Measurements from ENCODE around the gene HYCC2.
"Not testable (repeated sequence)": the region's sequence is repeated elsewhere in the genome, so short reads cannot be mapped to it uniquely, and the experiment has no call there.

Gene HYCC2

DNA sequence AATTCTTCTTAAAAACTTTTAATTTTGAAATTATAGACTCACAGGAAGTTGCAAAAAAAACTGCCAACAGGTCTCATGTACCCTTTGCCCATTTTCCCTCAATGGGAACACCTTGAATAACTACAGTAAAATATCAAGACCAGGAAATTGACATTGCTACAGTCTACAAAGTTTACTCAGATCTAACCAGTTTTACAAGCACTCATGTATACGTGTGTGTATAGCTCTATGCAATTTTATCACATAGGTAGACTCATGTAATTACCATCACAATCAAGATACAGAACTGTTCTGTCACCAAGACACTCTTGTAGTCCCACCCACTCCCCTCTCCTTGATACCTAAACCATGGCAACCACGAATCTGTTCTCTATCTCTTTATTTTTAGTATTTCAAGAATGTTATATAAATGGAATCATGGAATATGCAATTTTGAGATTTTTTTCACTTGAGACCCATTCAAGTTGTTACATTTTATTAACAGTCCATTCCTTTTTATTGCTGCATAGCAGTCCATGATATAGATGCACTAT lies 6.6 kb downstream of the HYCC2 start:
- H3K36me3 ChIP-seq (ENCODE audit: insufficient read depth, low read depth, low read length), result no peaks in the 10 kb centered on the region
- no peaks in the 10 kb centered on the region for H3K4me1 ChIP-seq (ENCODE audit: insufficient read depth, low read length)
- no peak overlapping the region for H3K27ac ChIP-seq (ENCODE audit: low read length)
- no peak overlapping the region for H3K4me3 ChIP-seq (ENCODE audit: low read length)
- H3K9me3 ChIP-seq (ENCODE audit: insufficient read depth, low read depth, low read length), result no peaks in the 10 kb centered on the region
- H3K9ac ChIP-seq (ENCODE audit: low read depth, low read length), result no peak overlapping the region
- no peaks in the 10 kb centered on the region for H3K27me3 ChIP-seq (ENCODE audit: insufficient read depth, low read length)

DNA sequence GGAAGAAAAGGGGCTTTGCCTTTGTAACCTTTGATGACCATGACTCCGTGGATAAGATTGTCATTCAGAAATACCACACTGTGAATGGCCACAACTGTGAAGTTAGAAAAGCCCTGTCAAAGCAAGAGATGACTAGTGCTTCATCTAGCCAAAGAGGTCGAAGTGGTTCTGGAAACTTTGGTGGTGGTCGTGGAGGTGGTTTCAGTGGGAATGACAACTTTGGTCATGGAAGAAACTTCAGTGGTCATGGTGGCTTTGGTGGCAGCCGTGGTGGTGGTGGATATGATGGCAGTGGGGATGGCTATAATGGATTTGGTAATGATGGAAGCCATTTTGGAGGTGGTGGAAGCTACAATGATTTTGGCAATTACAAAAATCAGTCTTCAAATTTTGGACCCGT lies 8.0 kb downstream of the HYCC2 start:
- not testable (repeated sequence) for H3K9me3 ChIP-seq (ENCODE audit: insufficient read depth, low read depth, low read length); H3K4me1 ChIP-seq (ENCODE audit: insufficient read depth, low read length); H3K36me3 ChIP-seq (ENCODE audit: insufficient read depth, low read depth, low read length); H3K27me3 ChIP-seq (ENCODE audit: insufficient read depth, low read length); H3K27ac ChIP-seq (ENCODE audit: low read length); H3K9ac ChIP-seq (ENCODE audit: low read depth, low read length); H3K4me3 ChIP-seq (ENCODE audit: low read length)

DNA sequence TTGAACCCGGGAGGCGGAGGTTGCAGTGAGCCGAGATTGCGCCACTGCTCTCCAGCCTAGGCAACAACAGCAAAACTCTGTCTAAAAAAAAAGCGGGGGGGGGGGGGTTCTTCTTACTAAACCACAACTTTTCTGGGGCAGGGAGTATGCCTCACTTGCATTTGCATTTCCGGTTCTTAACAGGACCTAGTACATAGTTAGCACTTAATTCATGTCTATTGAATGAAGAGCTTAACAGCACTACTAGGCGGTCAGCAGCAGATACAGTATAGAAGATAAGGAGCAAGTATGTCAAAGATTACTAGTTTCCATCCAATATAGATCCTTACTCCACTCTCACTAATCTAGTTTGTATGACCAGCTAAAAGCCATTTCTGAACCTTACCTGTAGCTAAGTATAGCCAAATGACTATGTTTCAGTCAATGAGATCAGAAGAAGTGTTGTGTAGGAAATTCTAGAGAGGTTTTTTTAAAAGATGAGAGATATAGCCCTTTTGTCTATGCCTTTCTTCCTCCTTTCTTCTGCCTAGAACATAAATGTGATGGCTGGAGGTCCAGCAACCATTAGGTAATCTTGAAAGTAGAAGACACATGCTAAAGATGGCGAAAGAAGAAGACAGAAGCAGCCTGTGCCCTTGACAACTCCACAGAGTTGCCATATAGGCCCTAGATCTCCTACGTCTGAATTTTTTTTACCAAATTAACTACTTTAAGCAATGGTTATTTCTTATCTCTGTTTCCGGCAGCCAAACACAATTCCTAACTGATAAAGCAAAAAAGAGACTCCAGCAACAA lies 11.3 kb downstream of the HYCC2 start:
- no peaks in the 10 kb centered on the region for H3K36me3 ChIP-seq (ENCODE audit: insufficient read depth, low read depth, low read length)
- no peak overlapping the region for H3K4me3 ChIP-seq (ENCODE audit: low read length)
- no peak overlapping the region for H3K9ac ChIP-seq (ENCODE audit: low read depth, low read length)
- no peaks in the 10 kb centered on the region for H3K27me3 ChIP-seq (ENCODE audit: insufficient read depth, low read length)
- no peaks in the 10 kb centered on the region for H3K9me3 ChIP-seq (ENCODE audit: insufficient read depth, low read depth, low read length)
- H3K4me1 ChIP-seq (ENCODE audit: insufficient read depth, low read length), result no peaks in the 10 kb centered on the region
- no peak overlapping the region for H3K27ac ChIP-seq (ENCODE audit: low read length)

DNA sequence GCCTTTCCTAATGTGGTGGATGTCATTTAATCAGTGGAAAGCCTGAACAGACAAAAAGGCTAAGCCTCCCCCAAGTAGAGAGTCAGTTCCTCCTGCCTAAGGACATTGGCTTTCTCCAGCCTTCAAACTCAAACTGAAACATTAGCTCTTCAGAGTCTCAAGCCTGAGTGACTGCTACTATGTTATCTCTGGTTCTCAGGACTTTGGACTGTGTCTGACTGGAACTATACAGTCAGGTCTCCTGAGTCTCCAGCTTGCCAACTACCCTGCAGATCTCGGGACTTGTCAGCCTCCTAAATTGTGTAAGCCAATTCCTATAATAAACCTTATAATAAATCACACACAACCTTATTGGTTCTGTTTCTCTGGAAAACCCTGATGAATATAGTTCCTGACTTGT lies 12.6 kb downstream of the HYCC2 start:
- no peaks in the 10 kb centered on the region for H3K36me3 ChIP-seq (ENCODE audit: insufficient read depth, low read depth, low read length)
- H3K27ac ChIP-seq (ENCODE audit: low read length), result no peak overlapping the region
- no peaks in the 10 kb centered on the region for H3K27me3 ChIP-seq (ENCODE audit: insufficient read depth, low read length)
- H3K9me3 ChIP-seq (ENCODE audit: insufficient read depth, low read depth, low read length), result no peaks in the 10 kb centered on the region
- H3K4me1 ChIP-seq (ENCODE audit: insufficient read depth, low read length), result no peaks in the 10 kb centered on the region
- no peak overlapping the region for H3K9ac ChIP-seq (ENCODE audit: low read depth, low read length)
- H3K4me3 ChIP-seq (ENCODE audit: low read length), result no peak overlapping the region

DNA sequence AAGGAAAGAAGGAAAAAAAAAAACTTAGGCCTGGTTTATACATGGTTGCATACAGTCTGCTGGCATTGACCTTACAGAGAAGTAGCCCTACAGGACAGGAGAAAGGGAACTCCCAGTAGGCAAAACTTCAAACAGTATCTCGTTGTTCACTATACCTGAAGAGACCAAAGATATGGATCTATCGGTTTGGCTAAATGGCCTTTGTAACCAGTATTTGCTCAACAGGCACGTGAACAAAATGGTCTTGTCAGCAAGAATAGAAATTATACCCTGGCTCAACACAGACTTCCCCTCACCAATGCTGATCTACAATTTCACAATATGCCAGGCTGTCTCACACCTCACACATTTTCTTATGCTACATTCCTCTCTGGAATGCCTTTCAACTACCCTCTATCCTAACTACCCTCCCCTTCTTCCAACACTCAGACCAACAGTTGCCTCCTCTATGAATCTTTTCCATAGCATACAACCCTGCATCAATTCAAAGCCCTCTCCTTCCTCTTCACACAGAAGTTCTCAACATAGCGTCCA lies 13.7 kb downstream of the HYCC2 start:
- no peaks in the 10 kb centered on the region for H3K36me3 ChIP-seq (ENCODE audit: insufficient read depth, low read depth, low read length)
- no peak overlapping the region for H3K9ac ChIP-seq (ENCODE audit: low read depth, low read length)
- H3K27ac ChIP-seq (ENCODE audit: low read length), result no peak overlapping the region
- no peaks in the 10 kb centered on the region for H3K9me3 ChIP-seq (ENCODE audit: insufficient read depth, low read depth, low read length)
- no peaks in the 10 kb centered on the region for H3K27me3 ChIP-seq (ENCODE audit: insufficient read depth, low read length)
- no peak overlapping the region for H3K4me3 ChIP-seq (ENCODE audit: low read length)
- H3K4me1 ChIP-seq (ENCODE audit: insufficient read depth, low read length), result no peaks in the 10 kb centered on the region

DNA sequence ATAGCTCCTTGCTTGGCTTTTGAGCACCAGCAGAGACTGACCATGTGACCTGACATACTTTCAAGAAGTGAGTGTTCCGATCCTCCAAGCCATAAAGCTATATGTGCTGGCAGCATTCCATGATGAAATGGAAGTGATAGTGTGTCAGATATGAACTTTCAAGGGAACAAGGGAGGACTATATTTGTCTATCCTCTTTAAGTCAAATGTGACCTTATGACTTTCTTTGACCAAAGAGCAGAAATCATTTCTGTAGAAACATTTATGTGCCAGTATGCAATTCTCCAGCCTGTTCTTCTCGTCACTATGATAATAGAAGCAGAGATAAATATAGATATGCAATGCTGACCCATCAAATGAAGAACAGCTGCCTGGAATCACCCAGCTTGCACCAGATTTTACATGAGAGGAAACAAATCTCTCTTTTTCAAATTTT lies 14.4 kb downstream of the HYCC2 start:
- Histone ChIP-seq H3K27me3 (ENCODE audit: insufficient read depth, low read length) (no peaks in the 10 kb centered on the region), H3K4me3 (ENCODE audit: low read length) (no peak overlapping the region), H3K27ac (ENCODE audit: low read length) (no peak overlapping the region), H3K9me3 (ENCODE audit: insufficient read depth, low read depth, low read length) (no peaks in the 10 kb centered on the region), H3K9ac (ENCODE audit: low read depth, low read length) (no peak overlapping the region), H3K36me3 (ENCODE audit: insufficient read depth, low read depth, low read length) (no peaks in the 10 kb centered on the region), H3K4me1 (ENCODE audit: insufficient read depth, low read length) (no peaks in the 10 kb centered on the region)

DNA sequence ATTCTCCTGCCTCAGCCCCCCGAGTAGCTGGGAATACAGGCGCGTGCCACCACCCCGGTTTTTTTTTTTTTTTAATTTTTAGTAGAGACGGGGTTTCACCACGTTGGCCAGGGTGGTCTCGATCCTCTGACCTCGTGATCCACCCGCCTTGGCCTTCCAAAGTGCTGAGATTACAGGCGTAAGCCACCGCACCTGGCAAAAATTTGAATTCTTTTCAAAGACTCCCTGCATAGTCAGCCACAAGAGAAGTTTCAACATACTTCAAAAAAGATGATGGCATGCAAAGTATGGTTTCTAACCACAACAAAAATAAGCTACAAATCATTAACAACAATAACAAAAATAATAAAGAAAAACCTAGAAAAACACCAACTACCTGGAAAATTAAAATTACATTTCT lies 22.0 kb downstream of the HYCC2 start:
- Histone ChIP-seq H3K27ac (ENCODE audit: low read length) (no peak overlapping the region), H3K36me3 (ENCODE audit: insufficient read depth, low read depth, low read length) (no peaks in the 10 kb centered on the region), H3K9me3 (ENCODE audit: insufficient read depth, low read depth, low read length) (no peaks in the 10 kb centered on the region), H3K4me1 (ENCODE audit: insufficient read depth, low read length) (no peaks in the 10 kb centered on the region), H3K9ac (ENCODE audit: low read depth, low read length) (no peak overlapping the region), H3K4me3 (ENCODE audit: low read length) (no peak overlapping the region), H3K27me3 (ENCODE audit: insufficient read depth, low read length) (no peaks in the 10 kb centered on the region)

DNA sequence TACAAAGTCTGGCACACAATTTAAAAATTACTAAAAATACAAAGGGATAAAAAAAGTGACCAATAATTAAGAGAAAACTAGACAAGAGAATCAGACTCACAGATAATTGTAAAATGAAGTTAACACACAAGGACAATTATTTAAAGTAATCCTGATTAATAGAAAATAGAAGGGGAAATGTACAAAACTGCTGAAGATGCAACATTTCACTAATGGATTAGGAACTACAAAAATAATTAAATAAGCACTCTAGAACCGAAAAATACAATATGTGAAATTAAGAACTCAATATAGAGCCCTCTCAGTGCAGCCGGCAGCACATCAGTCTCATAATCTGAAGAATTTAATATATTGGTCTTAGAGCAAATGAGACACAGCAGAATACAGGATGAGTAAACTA lies 24.6 kb downstream of the HYCC2 start:
- Histone ChIP-seq H3K4me3 (ENCODE audit: low read length) (no peak overlapping the region), H3K27ac (ENCODE audit: low read length) (no peak overlapping the region), H3K9ac (ENCODE audit: low read depth, low read length) (no peak overlapping the region), H3K36me3 (ENCODE audit: insufficient read depth, low read depth, low read length) (no peaks in the 10 kb centered on the region), H3K27me3 (ENCODE audit: insufficient read depth, low read length) (no peaks in the 10 kb centered on the region), H3K9me3 (ENCODE audit: insufficient read depth, low read depth, low read length) (no peaks in the 10 kb centered on the region), H3K4me1 (ENCODE audit: insufficient read depth, low read length) (no peaks in the 10 kb centered on the region)

DNA sequence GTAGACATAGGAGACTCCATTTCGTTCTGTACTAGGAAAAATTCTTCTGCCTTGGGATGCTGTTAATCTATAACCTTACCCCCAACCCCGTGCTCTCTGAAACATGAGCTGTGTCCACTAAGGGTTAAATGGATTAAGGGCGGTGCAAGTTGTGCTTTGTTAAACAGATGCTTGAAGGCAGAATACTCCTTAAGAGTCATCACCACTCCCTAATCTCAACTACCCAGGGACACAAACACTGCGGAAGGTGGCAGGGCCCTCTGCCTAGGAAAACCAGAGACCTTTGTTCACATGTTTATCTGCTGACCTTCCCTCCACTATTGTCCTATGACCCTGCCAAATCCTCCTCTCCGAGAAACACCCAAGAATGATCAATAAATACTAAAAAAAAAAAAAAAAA lies 28.4 kb downstream of the HYCC2 start:
- H3K27ac ChIP-seq (ENCODE audit: low read length); H3K4me1 ChIP-seq (ENCODE audit: insufficient read depth, low read length); H3K4me3 ChIP-seq (ENCODE audit: low read length); H3K36me3 ChIP-seq (ENCODE audit: insufficient read depth, low read depth, low read length); H3K27me3 ChIP-seq (ENCODE audit: insufficient read depth, low read length); H3K9me3 ChIP-seq (ENCODE audit: insufficient read depth, low read depth, low read length); H3K9ac ChIP-seq (ENCODE audit: low read depth, low read length): not testable (repeated sequence)

DNA sequence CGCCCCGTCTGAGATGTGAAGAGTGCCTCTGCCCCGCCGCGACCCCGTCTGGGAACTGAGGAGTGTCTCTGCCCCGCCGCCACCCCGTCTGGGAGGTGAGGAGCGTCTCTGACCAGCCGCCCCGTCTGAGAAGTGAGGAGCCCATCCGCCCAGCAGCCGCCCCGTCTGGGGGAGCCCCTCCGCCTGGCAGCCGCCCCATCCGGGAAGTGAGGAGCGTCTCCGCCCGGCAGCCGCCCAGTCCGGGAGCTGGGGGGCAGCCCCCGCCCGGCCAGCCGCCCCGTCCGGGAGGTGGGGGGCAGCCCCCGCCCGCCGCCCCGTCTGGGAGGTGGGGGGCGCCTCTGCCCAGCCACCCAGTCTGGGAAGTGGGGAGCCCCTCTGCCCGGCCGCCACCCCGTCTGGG lies 29.0 kb downstream of the HYCC2 start:
- not testable (repeated sequence) for H3K36me3 ChIP-seq (ENCODE audit: insufficient read depth, low read depth, low read length); H3K27ac ChIP-seq (ENCODE audit: low read length); H3K4me1 ChIP-seq (ENCODE audit: insufficient read depth, low read length); H3K9me3 ChIP-seq (ENCODE audit: insufficient read depth, low read depth, low read length); H3K27me3 ChIP-seq (ENCODE audit: insufficient read depth, low read length); H3K4me3 ChIP-seq (ENCODE audit: low read length); H3K9ac ChIP-seq (ENCODE audit: low read depth, low read length)

DNA sequence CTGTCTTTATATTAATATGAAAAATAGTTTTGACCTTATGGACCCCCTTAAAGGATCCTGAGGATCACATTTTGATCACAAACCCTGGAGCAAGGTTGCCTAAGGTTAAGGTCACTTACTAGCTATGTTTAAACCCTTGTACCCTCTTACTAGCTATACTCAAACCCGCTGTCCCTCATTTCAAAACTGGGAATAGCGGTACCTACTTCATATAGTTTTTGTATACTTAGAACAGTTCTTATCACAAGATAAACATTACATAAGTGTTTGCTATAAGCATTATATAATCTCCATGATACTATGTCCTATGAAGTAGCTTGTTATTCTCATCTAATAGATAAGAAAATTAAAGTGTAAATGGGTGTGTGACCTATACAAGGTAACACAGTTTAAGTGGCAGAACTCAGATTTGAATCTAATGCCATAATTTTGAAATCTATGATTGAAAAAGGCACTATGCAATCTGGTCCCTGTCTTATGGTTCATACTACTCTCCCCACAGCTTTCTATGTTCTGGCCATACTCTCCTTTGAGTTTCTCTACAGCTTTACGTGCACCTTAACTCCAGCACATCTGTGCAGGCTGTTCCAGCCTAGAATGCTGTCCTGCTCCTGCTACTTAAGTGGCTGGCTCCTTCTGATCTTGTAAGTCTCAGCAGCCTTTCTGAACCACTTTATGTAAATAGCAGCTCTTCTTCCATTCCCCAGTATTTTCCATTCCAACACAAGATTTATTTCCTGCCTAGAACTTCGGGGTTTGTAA lies 30.4 kb downstream of the HYCC2 start:
- Histone ChIP-seq H3K4me1 (ENCODE audit: insufficient read depth, low read length) (no peaks in the 10 kb centered on the region), H3K9ac (ENCODE audit: low read depth, low read length) (no peak overlapping the region), H3K9me3 (ENCODE audit: insufficient read depth, low read depth, low read length) (no peaks in the 10 kb centered on the region), H3K36me3 (ENCODE audit: insufficient read depth, low read depth, low read length) (no peaks in the 10 kb centered on the region), H3K27me3 (ENCODE audit: insufficient read depth, low read length) (no peaks in the 10 kb centered on the region), H3K4me3 (ENCODE audit: low read length) (no peak overlapping the region), H3K27ac (ENCODE audit: low read length) (no peak overlapping the region)

DNA sequence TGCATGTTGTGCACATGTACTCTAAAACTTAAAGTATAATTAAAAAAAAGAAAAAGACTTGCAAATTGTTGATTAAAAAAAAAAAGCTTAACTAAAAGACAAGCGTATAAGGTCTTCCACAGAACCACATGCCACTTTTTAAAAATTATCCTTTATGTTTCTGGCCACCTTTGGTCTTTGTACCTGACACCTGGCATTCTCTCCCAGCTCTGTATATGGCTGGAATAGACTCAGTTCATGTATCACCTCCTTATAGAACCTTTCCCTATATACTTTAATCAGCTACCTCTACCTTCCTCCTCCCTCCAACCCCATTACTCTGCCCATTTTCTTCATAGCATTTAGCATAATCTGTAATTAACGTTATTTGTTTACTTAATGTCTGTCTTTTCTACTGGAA lies 32.6 kb downstream of the HYCC2 start:
- H3K9ac ChIP-seq (ENCODE audit: low read depth, low read length), result no peak overlapping the region
- no peaks in the 10 kb centered on the region for H3K36me3 ChIP-seq (ENCODE audit: insufficient read depth, low read depth, low read length)
- no peaks in the 10 kb centered on the region for H3K27me3 ChIP-seq (ENCODE audit: insufficient read depth, low read length)
- H3K4me1 ChIP-seq (ENCODE audit: insufficient read depth, low read length), result no peaks in the 10 kb centered on the region
- H3K27ac ChIP-seq (ENCODE audit: low read length), result no peak overlapping the region
- H3K9me3 ChIP-seq (ENCODE audit: insufficient read depth, low read depth, low read length), result no peaks in the 10 kb centered on the region
- H3K4me3 ChIP-seq (ENCODE audit: low read length), result no peak overlapping the region

All from iPS-20b (cell line).